C4-2B (cell line): ENCODE results near the gene PRRC2B.

ENCODE experiments used
- CTCF ChIP-seq: fragments of 450-650 bp; conservative IDR thresholded peaks from 2 replicates; pipeline ENCODE4 v1.5.1; 2017; ENCODE audit warnings: mild to moderate bottlenecking
- ZFX ChIP-seq: fragments of 450-650 bp; IDR thresholded peaks from 2 replicates; pipeline ENCODE4 v1.6.1; 2017

- TF ChIP-seq CTCF (no peak), ZFX (no peak)
Observed at GRCh38 chr9:131543141-131543540, 149.3 kb downstream of the PRRC2B start.
